SK-N-MC (cell line): ENCODE results near the gene MYO5B.

Experiments
- EZH2 ChIP-seq: fragments of 200-600 bp; sonication (generic); IDR thresholded peaks from one replicate; pipeline ENCODE4 v1.6.1; 2017; ENCODE audit warnings: antibody characterized with exemption
- POLR2AphosphoS5 ChIP-seq: IDR thresholded peaks from 2 replicates; pipeline ENCODE4 v1.6.1; 2012; ENCODE audit warnings: mild to moderate bottlenecking, low read depth, low read length, borderline replicate concordance

GRCh38 chr18:50158866-50159653, 35.9 kb downstream of the MYO5B start:
- no peak for TF ChIP-seq EZH2
- no peak for TF ChIP-seq POLR2AphosphoS5
